ENCODE data around the gene MVB12B. TPM values are rescaled to one million over a fixed set of nuclear protein-coding genes. Genes with fewer than 3 reads are reported as not detected.

MVB12B gene
- total and polyA plus RNA-seq, 2 of the 13 experiments (the other 11 are each of a cell fraction or from before 2014, with no cell fraction given), result 12.1 to 30.1 TPM

GRCh38 chr9:126500600-126501382 is 174.2 kb downstream of the MVB12B start (continued):
- no peak for TF ChIP-seq AFF4 (CRISPR knock-in tag; IDR thresholded peaks at IDR 0.05)
- no peak for TF ChIP-seq ZFP36L2 (CRISPR knock-in tag; IDR thresholded peaks at IDR 0.05)
- TF ChIP-seq ZNF333 (CRISPR knock-in tag; IDR thresholded peaks at IDR 0.05; ENCODE audit: borderline replicate concordance), result no peak
- TF ChIP-seq IRF1 (CRISPR knock-in tag; IDR thresholded peaks at IDR 0.05; ENCODE audit: low read depth), result no peak
- TF ChIP-seq ZNF24 (IDR thresholded peaks at IDR 0.05), result no peak
- no peak for TF ChIP-seq ZBTB42 (CRISPR knock-in tag; IDR thresholded peaks at IDR 0.05)
- TF ChIP-seq ZNF160 (CRISPR knock-in tag; IDR thresholded peaks at IDR 0.05), result no peak
- TF ChIP-seq TBP (CRISPR knock-in tag; IDR thresholded peaks at IDR 0.05), result no peak
- TF ChIP-seq PHF8 (CRISPR knock-in tag; IDR thresholded peaks at IDR 0.05), result 0 out of 2 replicates have a peak, but pooled peaks have one; percentile 25
- 0 out of 2 replicates have a peak, but pooled peaks have one; percentile 65 for TF ChIP-seq MTERF4 (CRISPR knock-in tag; IDR thresholded peaks at IDR 0.05)
- TF ChIP-seq RORA (CRISPR knock-in tag; IDR thresholded peaks at IDR 0.05), result no peak
- TF ChIP-seq ZNF607 (CRISPR knock-in tag; IDR thresholded peaks at IDR 0.05; ENCODE audit: borderline replicate concordance), result no peak
- TF ChIP-seq BATF2 (CRISPR knock-in tag; IDR thresholded peaks at IDR 0.05), result no peak
- TF ChIP-seq KDM5B (CRISPR knock-in tag; IDR thresholded peaks at IDR 0.05; ENCODE audit: borderline replicate concordance), result peak; percentile 55; the same call in 1 of the 2 replicates
- TF ChIP-seq SMC3 (IDR thresholded peaks at IDR 0.05; ENCODE audit: low read length), result peak; percentile 69; the same call in 1 of the 2 replicates
- TF ChIP-seq DNMT3B (CRISPR knock-in tag; conservative IDR thresholded peaks at IDR 0.05), result no peak
- TF ChIP-seq CCDC6 (CRISPR knock-in tag; IDR thresholded peaks at IDR 0.05), result no peak
- TF ChIP-seq HNRNPUL1 (IDR thresholded peaks at IDR 0.05; ENCODE audit: low read depth, low read length), result no peak
- TF ChIP-seq ZNF687 (CRISPR knock-in tag; IDR thresholded peaks at IDR 0.05), result peak; percentile 70
